Stimulated activated naive B cell treated with anti-CD40 and anti-IgM and Interleukin-4, amounts not matched to agents 10 μg/mL and 1 μg/mL and 100 μg/mL, for 72 hours (primary cell): Measurements from ENCODE around the gene TBX3.

Experiments used
- ATAC-seq, 2 donors: fragments of 150-1000 bp; cut with Tn5 transposase; replicated peaks; 2 replicates each; pipeline ENCODE4 v1.10.0; 2021; ENCODE audit warnings: moderate library complexity in 1 of 2
- DNase-seq: peaks from one replicate; pipeline ENCODE4 v3.0.0; 2021
- H3K27ac Mint-ChIP-seq: one replicate; pipeline ENCODE4 v1.8.0; 2022; ENCODE audit warnings: mild to moderate bottlenecking, mixed read lengths
- H3K27me3 Mint-ChIP-seq, 2 donors: one replicate each; pipeline ENCODE4 v1.8.0; 2022; ENCODE audit warnings: mixed read lengths in 2 of 2
- H3K36me3 Mint-ChIP-seq, 2 donors: one replicate each; pipeline ENCODE4 v1.8.0; 2022; ENCODE audit warnings: mixed read lengths in 2 of 2, mild to moderate bottlenecking in 1 of 2
- H3K4me1 Mint-ChIP-seq, 2 donors: one replicate each; pipeline ENCODE4 v1.8.0; 2022; ENCODE audit warnings: mixed read lengths in 2 of 2, mild to moderate bottlenecking in 1 of 2
- H3K4me3 Mint-ChIP-seq, 2 donors: one replicate each; pipeline ENCODE4 v1.8.0; 2022; ENCODE audit warnings: mild to moderate bottlenecking in 2 of 2, mixed read lengths in 2 of 2, moderate library complexity in 1 of 2
- H3K9me3 Mint-ChIP-seq, 2 donors: one replicate each; pipeline ENCODE4 v1.8.0; 2022; ENCODE audit warnings: mixed read lengths in 2 of 2, mild to moderate bottlenecking in 1 of 2

Gene TBX3

DNA sequence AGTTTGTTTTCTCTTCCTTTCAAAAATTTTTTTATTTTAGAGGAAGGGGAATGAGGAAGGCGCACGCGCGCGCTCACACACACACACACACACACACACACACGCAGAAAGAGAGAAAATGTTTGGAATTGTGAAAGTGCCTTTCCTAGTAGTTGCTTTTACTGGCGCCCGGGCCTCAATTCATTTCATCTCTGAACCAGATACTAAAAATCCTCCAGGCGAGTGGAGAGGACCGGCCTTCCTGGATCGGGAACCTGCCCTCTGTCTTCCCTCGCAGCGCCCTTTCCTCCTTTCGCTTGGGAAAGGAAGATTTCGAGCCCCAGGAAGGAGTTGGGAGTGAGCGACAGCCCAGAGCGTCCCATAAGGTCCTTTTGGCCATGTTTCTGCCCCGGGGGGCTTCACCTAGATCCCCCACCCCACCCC lies 7.8 kb upstream of the TBX3 start:
- Mint-ChIP-seq H3K36me3 (no peaks in the 10 kb centered on the region), H3K4me3 (no peak overlapping the region), H3K9me3 (peaks cover 0 to 4% of the 10 kb centered on the region in 2 donors), H3K27me3 (peaks cover 75 to 94% of the 10 kb centered on the region in 2 donors), H3K4me1 (peaks cover 6 to 11% of the 10 kb centered on the region in 2 donors), H3K27ac (no peak overlapping the region)
- no peak for DNase-seq
- ATAC-seq: no peak

DNA sequence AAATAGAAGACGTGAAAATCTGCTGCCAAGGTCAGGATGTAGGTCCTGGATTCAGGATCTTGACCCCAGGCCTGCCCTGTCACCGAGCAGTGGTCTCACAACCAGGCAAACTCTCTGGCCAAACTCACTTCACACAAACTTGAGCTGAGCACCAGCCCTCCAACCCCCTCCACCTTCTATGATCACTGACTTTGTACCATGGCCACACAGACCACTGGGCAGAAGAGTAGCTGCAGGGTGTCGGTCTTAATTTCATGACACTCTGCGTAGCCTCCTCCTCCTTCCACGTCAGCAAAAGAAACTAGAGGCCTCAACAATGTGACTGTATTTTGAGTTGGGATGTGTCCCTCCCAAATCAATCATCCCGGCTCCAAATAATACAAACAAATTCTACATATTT lies 7.2 kb upstream of the TBX3 start:
- H3K4me3 Mint-ChIP-seq: no peak overlapping the region
- no peak for ATAC-seq

DNA sequence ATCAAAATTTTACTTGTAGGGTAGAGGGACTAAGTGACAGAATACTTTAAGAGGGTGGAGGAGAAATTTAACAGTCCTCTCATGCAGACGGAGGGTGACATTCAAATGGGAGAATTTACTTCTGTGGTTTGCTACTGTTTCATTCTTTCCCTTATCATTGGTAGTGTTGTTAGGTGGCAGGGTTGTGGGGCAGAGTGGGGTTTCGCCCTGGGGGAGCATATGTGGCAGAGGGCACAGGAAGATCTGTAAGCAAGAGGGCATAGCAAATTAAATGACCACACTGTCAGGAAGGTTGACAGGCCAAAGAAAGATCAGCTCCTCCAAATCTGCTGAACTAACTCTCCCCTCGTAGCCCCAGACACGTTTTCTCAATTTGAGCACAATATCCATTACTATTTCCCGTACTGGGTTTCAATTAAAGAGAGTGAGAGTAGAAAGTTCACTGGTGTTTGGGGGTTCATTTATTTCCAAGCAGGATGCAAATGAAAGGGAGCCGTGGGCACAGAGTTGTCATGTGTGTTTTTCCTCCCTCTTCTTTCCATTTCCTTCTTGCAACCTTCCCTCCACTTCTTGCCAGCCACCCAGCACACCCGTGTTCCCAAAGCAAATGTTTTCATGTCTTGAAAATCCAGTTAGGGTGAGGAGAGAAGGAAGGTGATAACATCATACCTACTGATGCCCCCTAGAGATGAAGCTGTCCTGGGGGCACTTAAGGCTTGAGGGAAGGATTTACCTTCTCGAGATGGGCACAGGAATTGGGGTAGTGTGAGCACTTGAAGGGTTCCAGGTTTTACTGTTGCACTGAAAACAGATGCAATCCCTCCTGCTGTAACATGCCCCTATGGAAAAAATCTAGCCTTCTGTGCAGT lies 6.5 kb upstream of the TBX3 start:
- no peak overlapping the region for H3K27ac Mint-ChIP-seq
- peaks cover 2 to 7% of the 10 kb centered on the region in 2 donors for H3K9me3 Mint-ChIP-seq
- H3K4me1 Mint-ChIP-seq: peaks cover 12 to 20% of the 10 kb centered on the region in 2 donors
- DNase-seq (no peak), ATAC-seq (no peak)
- no peak overlapping the region for H3K4me3 Mint-ChIP-seq
- H3K36me3 Mint-ChIP-seq: peaks cover 0 to 3% of the 10 kb centered on the region in 2 donors
- H3K27me3 Mint-ChIP-seq: peaks cover 83 to 95% of the 10 kb centered on the region in 2 donors

More for the DNA sequence above, 7.2 kb upstream of the TBX3 start:
- no peak for DNase-seq
- H3K9me3 Mint-ChIP-seq: peaks cover under 1 to 7% of the 10 kb centered on the region in 2 donors
- H3K27ac Mint-ChIP-seq: no peak overlapping the region
- H3K4me1 Mint-ChIP-seq: peaks cover 10 to 17% of the 10 kb centered on the region in 2 donors
- H3K27me3 Mint-ChIP-seq: peaks cover 80 to 94% of the 10 kb centered on the region in 2 donors
- peaks cover 0 to under 1% of the 10 kb centered on the region in 2 donors for H3K36me3 Mint-ChIP-seq

DNA sequence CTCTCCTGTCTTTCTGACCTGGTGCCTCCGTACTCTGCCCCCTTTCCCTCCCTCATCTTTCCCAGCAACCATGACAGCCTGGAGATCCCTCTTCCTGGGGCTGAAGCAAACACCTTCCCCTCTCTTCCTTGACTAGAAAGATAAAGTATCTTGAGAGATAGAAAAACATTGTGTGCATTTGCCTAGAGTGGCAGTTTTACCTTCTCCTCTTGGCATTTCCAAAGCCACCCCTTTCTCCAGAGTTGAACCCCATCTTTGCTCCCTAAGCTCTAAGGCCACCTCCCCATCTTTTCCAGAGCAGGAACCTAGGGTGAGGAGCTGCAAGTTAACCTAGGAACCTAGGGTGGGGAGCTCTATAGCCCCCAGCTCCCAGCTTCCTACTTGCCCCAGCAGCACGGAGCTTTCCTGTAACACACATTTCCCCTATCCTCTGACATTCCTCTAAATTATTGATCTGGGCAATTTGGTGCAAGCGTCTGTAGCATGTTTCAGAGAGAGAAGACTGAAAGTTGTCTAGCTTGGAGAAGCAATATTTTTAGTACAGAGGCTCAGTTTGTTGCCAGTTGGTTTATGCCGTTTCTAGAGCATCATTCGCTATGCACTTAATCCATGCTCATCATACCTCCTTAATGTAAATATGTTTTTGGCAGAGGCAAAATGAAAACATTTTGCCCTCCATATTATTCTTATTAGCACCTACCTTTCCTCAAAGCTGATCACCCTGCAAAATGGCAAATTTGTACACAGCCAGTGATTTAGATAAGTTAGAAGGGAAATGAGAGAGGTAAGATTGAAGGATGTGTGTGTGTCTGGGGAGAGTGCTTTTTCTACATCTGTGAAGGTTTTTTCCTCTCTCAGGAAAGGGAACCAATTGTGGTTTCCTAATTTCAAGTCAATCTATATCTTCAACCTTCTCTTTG lies 5.4 kb upstream of the TBX3 start:
- Mint-ChIP-seq H3K36me3 (peaks cover 0 to 4% of the 10 kb centered on the region in 2 donors), H3K4me1 (peaks cover 15 to 31% of the 10 kb centered on the region in 2 donors), H3K27me3 (peaks cover 84 to 95% of the 10 kb centered on the region in 2 donors), H3K9me3 (peaks cover 2 to 7% of the 10 kb centered on the region in 2 donors), H3K27ac (no peak overlapping the region), H3K4me3 (no peak overlapping the region)
- no peak for ATAC-seq
- no peak for DNase-seq

DNA sequence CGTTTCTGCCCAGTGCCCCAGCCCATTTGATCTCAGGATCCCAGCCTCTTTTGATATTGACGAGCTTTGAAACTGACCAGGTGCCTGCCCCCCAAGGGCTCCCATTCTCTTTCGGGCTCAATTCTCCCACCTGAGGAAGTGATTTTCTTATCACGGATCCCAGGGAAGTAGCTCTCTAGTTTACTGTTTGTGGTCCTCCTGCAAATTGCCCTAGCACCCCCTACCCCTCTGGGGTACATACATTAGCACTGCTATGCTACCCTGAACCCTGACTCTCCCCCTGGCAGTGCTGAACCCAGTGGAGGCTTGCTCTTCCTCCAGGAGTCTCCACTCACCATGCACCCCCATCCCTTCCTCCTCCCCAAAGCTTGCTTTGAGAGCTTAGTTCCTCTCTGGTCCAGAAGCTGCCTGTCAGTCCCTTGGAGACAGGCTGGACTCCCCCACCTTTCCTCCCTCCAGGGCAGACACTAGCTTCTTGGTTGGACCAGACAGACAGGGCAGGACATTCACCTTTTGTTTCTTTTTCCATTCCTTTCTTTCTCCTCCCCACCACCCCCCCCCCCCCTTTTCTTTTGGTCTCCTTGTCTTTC lies 4.4 kb upstream of the TBX3 start:
- H3K27me3 Mint-ChIP-seq: peaks cover 84 to 95% of the 10 kb centered on the region in 2 donors
- peaks cover 0 to 12% of the 10 kb centered on the region in 2 donors for H3K36me3 Mint-ChIP-seq
- no peak for ATAC-seq
- no peak for DNase-seq
- H3K4me3 Mint-ChIP-seq: peak overlapping the region in 1 of 2 donors; percentile 14
- peaks cover 2 to 7% of the 10 kb centered on the region in 2 donors for H3K9me3 Mint-ChIP-seq
- peaks cover 23 to 41% of the 10 kb centered on the region in 2 donors for H3K4me1 Mint-ChIP-seq
- no peak overlapping the region for H3K27ac Mint-ChIP-seq

DNA sequence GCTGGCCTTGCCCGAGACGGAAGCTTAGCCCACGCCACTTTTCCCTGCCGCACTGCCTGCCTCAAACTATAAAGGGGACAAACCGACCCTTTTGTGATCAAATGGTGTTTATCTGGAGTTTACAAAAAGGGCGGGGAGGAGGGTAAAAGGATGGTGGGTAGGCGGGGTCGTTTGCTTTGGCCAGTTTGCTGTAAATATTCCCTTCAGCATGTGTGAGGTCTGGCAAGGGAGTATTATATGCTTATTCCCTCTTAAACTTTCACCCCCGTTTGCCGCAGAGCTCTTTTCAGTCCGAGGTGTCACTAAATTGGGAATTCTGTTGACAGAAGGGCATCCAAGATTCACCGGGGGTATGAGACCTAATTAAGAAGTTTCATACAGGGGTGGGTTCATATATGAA lies 3.8 kb upstream of the TBX3 start:
- Mint-ChIP-seq H3K27ac (peak overlapping the region; percentile 14), H3K4me1 (peaks cover 28 to 47% of the 10 kb centered on the region in 2 donors), H3K4me3 (no peak overlapping the region), H3K9me3 (peaks cover 2 to 7% of the 10 kb centered on the region in 2 donors), H3K36me3 (peaks cover 0 to 12% of the 10 kb centered on the region in 2 donors), H3K27me3 (peaks cover 85 to 95% of the 10 kb centered on the region in 2 donors)
- DNase-seq: no peak
- ATAC-seq: no peak

DNA sequence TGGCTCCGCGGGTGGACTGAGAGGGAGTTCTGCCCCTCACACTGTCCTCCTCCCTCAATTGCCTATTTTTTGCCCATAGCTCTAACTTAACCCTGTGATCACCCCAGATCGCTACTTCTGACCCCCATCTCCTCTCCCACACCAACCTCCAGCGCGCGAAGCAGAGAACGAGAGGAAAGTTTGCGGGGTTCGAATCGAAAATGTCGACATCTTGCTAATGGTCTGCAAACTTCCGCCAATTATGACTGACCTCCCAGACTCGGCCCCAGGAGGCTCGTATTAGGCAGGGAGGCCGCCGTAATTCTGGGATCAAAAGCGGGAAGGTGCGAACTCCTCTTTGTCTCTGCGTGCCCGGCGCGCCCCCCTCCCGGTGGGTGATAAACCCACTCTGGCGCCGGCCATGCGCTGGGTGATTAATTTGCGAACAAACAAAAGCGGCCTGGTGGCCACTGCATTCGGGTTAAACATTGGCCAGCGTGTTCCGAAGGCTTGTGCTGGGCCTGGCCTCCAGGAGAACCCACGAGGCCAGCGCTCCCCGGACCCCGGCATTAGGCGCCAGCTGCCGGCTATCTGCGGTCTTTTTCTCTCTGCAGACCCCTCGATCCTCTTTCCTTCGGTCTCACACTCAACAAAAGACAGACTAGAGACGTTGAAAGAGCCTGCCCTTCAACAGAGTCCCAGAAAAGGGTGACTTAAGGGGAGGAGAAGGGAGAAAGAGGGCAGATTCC lies 3.0 kb upstream of the TBX3 start:
- peaks cover 26 to 55% of the 10 kb centered on the region in 2 donors for H3K4me1 Mint-ChIP-seq
- H3K9me3 Mint-ChIP-seq: peaks cover 2 to 7% of the 10 kb centered on the region in 2 donors
- peaks cover 0 to 12% of the 10 kb centered on the region in 2 donors for H3K36me3 Mint-ChIP-seq
- H3K27ac Mint-ChIP-seq: peak overlapping the region; percentile 82
- no peak for ATAC-seq
- H3K27me3 Mint-ChIP-seq: peaks cover 89 to 95% of the 10 kb centered on the region in 2 donors
- peak overlapping the region in 1 of 2 donors; percentile 49 for H3K4me3 Mint-ChIP-seq
- no peak for DNase-seq

DNA sequence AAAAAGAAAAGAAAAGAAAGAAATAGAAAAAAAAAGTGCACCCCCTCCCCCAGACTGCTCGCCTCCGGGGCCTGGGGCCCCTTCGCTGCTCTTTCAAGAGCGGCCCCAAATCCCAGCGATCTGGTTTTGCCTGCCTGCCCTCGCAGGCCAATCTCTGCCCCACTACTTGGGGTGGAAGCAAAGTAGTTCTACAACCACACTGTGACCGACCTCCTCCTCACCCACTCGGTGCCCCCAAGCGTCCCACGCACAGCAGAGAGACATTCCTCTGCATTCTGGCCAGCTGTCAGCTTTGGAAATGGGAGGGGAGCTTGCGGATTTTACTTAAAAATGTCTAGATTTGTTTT lies 2.4 kb upstream of the TBX3 start:
- DNase-seq (no peak), ATAC-seq (no peak)
- Mint-ChIP-seq H3K4me3 (peak overlapping the region in 1 of 2 donors; percentile 49), H3K27ac (peak overlapping the region; percentile 74), H3K27me3 (peaks cover 89 to 95% of the 10 kb centered on the region in 2 donors), H3K9me3 (peaks cover 2 to 7% of the 10 kb centered on the region in 2 donors), H3K36me3 (peaks cover 0 to 12% of the 10 kb centered on the region in 2 donors), H3K4me1 (peaks cover 26 to 55% of the 10 kb centered on the region in 2 donors)

DNA sequence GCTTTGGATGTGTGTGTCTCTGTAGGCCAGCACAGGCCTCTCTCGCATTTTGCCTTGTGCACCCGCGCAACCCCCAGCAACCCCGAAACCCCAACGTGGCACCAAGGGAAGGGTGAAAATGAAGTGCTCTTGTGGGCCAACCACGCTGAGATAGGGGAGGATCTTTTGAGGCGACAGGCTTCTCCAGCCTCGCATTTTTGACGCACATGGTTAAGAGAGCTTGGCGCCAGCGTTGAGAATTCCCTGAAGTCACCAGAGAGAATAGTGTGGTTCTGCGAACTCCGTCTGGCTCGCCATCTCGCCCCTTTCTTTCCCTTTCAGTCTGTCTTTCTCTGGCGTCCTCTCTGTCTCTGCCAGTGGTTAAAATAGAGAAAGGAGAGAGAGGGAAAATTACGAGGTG lies 1.9 kb upstream of the TBX3 start:
- ATAC-seq (no peak), DNase-seq (no peak)
- Mint-ChIP-seq H3K9me3 (peaks cover 2 to 7% of the 10 kb centered on the region in 2 donors), H3K4me3 (peak overlapping the region in 1 of 2 donors; percentile 14), H3K4me1 (peaks cover 26 to 55% of the 10 kb centered on the region in 2 donors), H3K27me3 (peaks cover 84 to 92% of the 10 kb centered on the region in 2 donors), H3K36me3 (peaks cover 0 to 12% of the 10 kb centered on the region in 2 donors), H3K27ac (peak overlapping the region; percentile 74)

DNA sequence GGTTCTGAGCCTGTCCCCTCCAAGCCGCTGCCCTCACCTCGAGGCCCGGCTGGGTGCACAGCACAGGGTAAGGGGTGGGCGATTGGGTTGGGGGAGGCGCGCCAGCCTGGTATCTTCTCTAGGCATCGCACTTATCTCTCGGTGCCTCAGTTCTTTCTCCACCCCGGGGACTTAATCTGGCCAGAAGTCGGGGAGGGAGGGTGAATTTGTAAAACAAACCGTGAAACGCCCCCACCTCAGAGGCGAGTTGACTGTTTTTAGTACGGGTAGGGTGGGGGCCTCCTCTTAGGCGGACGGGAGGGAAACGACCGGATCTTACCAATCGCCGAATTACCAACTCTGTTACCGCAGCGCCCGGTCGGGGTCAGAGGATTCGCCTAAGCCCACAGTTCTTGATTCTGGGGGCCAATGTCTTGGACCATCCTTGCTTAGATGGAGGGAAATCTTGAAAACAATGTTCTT lies 1.4 kb upstream of the TBX3 start:
- Mint-ChIP-seq H3K27me3 (peaks cover 84 to 92% of the 10 kb centered on the region in 2 donors), H3K9me3 (peaks cover 2 to 7% of the 10 kb centered on the region in 2 donors), H3K36me3 (peaks cover 0 to 12% of the 10 kb centered on the region in 2 donors), H3K4me1 (peaks cover 26 to 55% of the 10 kb centered on the region in 2 donors), H3K27ac (peak overlapping the region; percentile 42), H3K4me3 (peak overlapping the region in 1 of 2 donors; percentile 47)
- DNase-seq (no peak), ATAC-seq (no peak)

DNA sequence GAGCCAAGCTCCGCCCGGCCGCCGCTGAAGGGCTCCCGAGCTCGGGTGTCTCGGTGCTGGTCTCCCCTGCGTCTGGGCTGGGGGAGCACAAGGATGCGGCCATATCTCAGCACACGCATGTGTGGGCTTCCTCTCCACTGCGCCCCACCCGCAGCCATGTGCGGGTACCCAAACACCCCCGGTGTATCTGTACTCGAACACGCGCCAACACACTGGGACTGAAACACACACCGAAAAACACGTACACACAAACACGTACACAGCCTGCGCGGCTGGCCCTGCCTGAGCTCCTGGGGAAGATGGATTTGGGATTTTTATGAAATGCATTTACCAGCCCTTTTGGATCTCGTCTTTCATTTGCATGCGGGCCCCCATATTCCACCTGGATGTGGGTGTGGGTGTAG lies 897 bp upstream of the TBX3 start:
- H3K4me3 Mint-ChIP-seq: peak overlapping the region; percentile 47 to 55
- H3K4me1 Mint-ChIP-seq: peaks cover 26 to 55% of the 10 kb centered on the region in 2 donors
- peaks cover 0 to 12% of the 10 kb centered on the region in 2 donors for H3K36me3 Mint-ChIP-seq
- H3K27me3 Mint-ChIP-seq: peaks cover 84 to 92% of the 10 kb centered on the region in 2 donors
- DNase-seq (no peak), ATAC-seq (no peak)
- H3K27ac Mint-ChIP-seq: peak overlapping the region; percentile 42
- peaks cover 2 to 7% of the 10 kb centered on the region in 2 donors for H3K9me3 Mint-ChIP-seq

DNA sequence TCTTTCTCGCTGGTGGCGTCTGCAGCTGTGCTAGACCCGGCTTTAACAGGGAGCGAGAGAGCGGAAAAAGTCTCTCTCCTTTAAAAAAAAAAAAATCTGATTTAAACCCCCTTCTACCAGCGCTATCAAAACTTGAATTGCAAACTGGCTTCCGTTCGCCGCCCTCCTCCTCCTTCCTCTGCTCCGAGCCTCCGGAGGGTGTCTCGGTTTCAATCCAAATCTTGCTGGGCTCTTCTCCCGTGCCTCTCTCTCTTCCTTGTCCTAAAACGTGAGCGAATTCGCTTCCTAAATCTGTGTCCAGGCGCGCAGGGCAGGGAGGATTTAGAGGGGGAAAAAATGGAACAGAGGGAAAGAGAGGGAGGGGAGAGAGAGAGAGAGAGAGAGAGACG lies 272 bp downstream of the TBX3 start:
- Mint-ChIP-seq H3K27ac (peak overlapping the region; percentile 82), H3K4me1 (peaks cover 26 to 55% of the 10 kb centered on the region in 2 donors), H3K4me3 (peak overlapping the region; percentile 82 to 84), H3K36me3 (peaks cover 0 to 12% of the 10 kb centered on the region in 2 donors), H3K27me3 (peaks cover 84 to 92% of the 10 kb centered on the region in 2 donors), H3K9me3 (peaks cover 2 to 7% of the 10 kb centered on the region in 2 donors)
- no peak for DNase-seq
- no peak for ATAC-seq
